ENCODE data around the gene GPR132. TPM values are rescaled to one million over a fixed set of nuclear protein-coding genes. Genes with fewer than 3 reads are reported as not detected.

GPR132 gene
- total RNA-seq, 1 experiment from 2014 or later: 0.10 TPM

- POLR2A ChIA-PET: no interaction called here
- Histone ChIP-seq H2AFZ (ENCODE audit: low read depth, low read length, poor library complexity, severe bottlenecking) (no peak overlapping the region), H3K27me3 (ENCODE audit: insufficient read depth, low read length) (no peaks in the 10 kb centered on the region), H4K20me1 (ENCODE audit: insufficient read depth) (no peaks in the 10 kb centered on the region), H3K9me3 (ENCODE audit: control insufficient read depth in 1 of 2, insufficient read depth in 1 of 2, low read depth in 1 of 2, low read length in 2 of 2) (no peaks in the 10 kb centered on the region; a peak in 1 of 4 replicates), H3K27ac (ENCODE audit: low read depth, low read length) (peak overlapping the region; percentile 99), H3K36me3 (ENCODE audit: control insufficient read depth in 1 of 2, insufficient read depth in 2 of 2, low read length in 2 of 2) (no peaks in the 10 kb centered on the region), H3K4me3 (replicated peaks in 1 of 2; ENCODE audit: low read depth in 1 of 2, low read length in 2 of 2) (peak overlapping the region; percentile 72 to 87), H3K4me2 (ENCODE audit: low read length) (peak overlapping the region; percentile 86), H3K9me2 (ENCODE audit: insufficient read depth) (no peaks in the 10 kb centered on the region), H3K4me1 (ENCODE audit: control insufficient read depth in 1 of 2, insufficient read depth in 2 of 2, low read length in 2 of 2) (peaks cover 46 to 57% of the 10 kb centered on the region in 2 experiments), H3K79me2 (ENCODE audit: insufficient read depth, low read length) (peaks cover 9% of the 10 kb centered on the region; the same call in 1 of the 2 replicates), H3K9ac (ENCODE audit: low read length) (peak overlapping the region; percentile 95)
- intact Hi-C loops (cut with micrococcal nuclease): loop anchor here (5.0 kb wide), 1 partner anchor 88 kb away; the partner anchor contains the start of gene NUDT14
- CTCF ChIA-PET: interaction anchor here (1.3 to 1.4 kb wide), 2 partner anchors 8 to 14 kb away, joined by 3 to 4 read pairs; no protein-coding TSS in a partner anchor
- TF ChIP-seq EZH2phosphoT487 (IDR thresholded peaks at IDR 0.05; ENCODE audit: borderline replicate concordance): no peak
- TF ChIP-seq EGR1 (IDR thresholded peaks at IDR 0.05; ENCODE audit: low read depth): no peak
- no peak for TF ChIP-seq SIN3A (IDR thresholded peaks at IDR 0.05; ENCODE audit: low read depth)
- TF ChIP-seq POLR2AphosphoS5 (IDR thresholded peaks at IDR 0.05; ENCODE audit: low read depth, low read length): no peak
- no peak for TF ChIP-seq ATF3 (IDR thresholded peaks at IDR 0.05)
- TF ChIP-seq CEBPB (IDR thresholded peaks at IDR 0.05; ENCODE audit: low read depth): no peak
- TF ChIP-seq POLR2A (IDR thresholded peaks at IDR 0.05; ENCODE audit: borderline replicate concordance, extremely low read depth, insufficient read depth, insufficient read length): no peak
- TF ChIP-seq, protein P1, sequence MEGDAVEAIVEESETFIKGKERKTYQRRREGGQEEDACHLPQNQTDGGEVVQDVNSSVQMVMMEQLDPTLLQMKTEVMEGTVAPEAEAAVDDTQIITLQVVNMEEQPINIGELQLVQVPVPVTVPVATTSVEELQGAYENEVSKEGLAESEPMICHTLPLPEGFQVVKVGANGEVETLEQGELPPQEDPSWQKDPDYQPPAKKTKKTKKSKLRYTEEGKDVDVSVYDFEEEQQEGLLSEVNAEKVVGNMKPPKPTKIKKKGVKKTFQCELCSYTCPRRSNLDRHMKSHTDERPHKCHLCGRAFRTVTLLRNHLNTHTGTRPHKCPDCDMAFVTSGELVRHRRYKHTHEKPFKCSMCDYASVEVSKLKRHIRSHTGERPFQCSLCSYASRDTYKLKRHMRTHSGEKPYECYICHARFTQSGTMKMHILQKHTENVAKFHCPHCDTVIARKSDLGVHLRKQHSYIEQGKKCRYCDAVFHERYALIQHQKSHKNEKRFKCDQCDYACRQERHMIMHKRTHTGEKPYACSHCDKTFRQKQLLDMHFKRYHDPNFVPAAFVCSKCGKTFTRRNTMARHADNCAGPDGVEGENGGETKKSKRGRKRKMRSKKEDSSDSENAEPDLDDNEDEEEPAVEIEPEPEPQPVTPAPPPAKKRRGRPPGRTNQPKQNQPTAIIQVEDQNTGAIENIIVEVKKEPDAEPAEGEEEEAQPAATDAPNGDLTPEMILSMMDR (IDR thresholded peaks at IDR 0.05 in 2 of 3, conservative IDR thresholded peaks at IDR 0.05 in 1 of 3; ENCODE audit: borderline replicate concordance in 1 of 3, insufficient read depth in 1 of 3, low read depth in 2 of 3, low read length in 2 of 3): no peak
- TF ChIP-seq, protein P2, sequence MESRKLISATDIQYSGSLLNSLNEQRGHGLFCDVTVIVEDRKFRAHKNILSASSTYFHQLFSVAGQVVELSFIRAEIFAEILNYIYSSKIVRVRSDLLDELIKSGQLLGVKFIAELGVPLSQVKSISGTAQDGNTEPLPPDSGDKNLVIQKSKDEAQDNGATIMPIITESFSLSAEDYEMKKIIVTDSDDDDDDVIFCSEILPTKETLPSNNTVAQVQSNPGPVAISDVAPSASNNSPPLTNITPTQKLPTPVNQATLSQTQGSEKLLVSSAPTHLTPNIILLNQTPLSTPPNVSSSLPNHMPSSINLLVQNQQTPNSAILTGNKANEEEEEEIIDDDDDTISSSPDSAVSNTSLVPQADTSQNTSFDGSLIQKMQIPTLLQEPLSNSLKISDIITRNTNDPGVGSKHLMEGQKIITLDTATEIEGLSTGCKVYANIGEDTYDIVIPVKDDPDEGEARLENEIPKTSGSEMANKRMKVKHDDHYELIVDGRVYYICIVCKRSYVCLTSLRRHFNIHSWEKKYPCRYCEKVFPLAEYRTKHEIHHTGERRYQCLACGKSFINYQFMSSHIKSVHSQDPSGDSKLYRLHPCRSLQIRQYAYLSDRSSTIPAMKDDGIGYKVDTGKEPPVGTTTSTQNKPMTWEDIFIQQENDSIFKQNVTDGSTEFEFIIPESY (IDR thresholded peaks at IDR 0.05; ENCODE audit: extremely low read depth, insufficient replicate concordance, low read length): no peak
- TF ChIP-seq EZH2 (IDR thresholded peaks at IDR 0.05): no peak
- TF ChIP-seq ELF1 (IDR thresholded peaks at IDR 0.05; ENCODE audit: borderline replicate concordance, low read depth): no peak
- TSS peak; percentile 37 for BruUV-seq (replicated peaks)
- DNase-seq (ENCODE audit: low read depth, low spot score) (no peak), ATAC-seq (no peak)
- RAD21 ChIA-PET (ENCODE audit: low non-redundant PET in 1 of 2, low total read pairs in 2 of 2, uncharacterized antibody in 2 of 2, unreplicated experiment in 2 of 2): no interaction called here
Observed at GRCh38 chr14:105094193-105094907, 29.1 kb upstream of the GPR132 start.
